Measurements from ENCODE around the gene PGA4.

PGA4 gene

GRCh38 chr11:61278001-61278470 is 55.9 kb downstream of the PGA4 start:
- ChIA-PET POLR2A (no interaction called here), CTCF (interaction anchor here (1.1 kb wide), 1 partner anchor 25 kb away, joined by 4 read pairs; no protein-coding TSS in a partner anchor)
- DNase-seq (ENCODE audit: extremely low spot score) = no peak
- TF ChIP-seq CTCF (IDR thresholded peaks at IDR 0.05; ENCODE audit: control extremely low read depth, extremely low read depth, low read depth, missing control alignments) = no peak

- TF ChIP-seq CTCF (IDR thresholded peaks at IDR 0.05; ENCODE audit: control extremely low read depth, extremely low read depth, low read depth, missing control alignments) = no peak
- ChIA-PET POLR2A (no interaction called here), CTCF (interaction anchor here (1.3 kb wide), 1 partner anchor 123 kb away, joined by 3 read pairs; no protein-coding TSS in a partner anchor)
- DNase-seq (ENCODE audit: extremely low spot score) = no peak
These were observed 58.0 kb downstream of the PGA4 start for GRCh38 chr11:61279934-61280659.

- TF ChIP-seq CTCF (IDR thresholded peaks at IDR 0.05; ENCODE audit: control extremely low read depth, extremely low read depth, low read depth, missing control alignments) = no peak
- CTCF ChIA-PET = interaction anchor here (1.3 to 1.7 kb wide), 2 partner anchors 27 to 122 kb away, joined by 3 to 9 read pairs; no protein-coding TSS in a partner anchor
- DNase-seq (ENCODE audit: extremely low spot score) = no peak
- POLR2A ChIA-PET = no interaction called here
These were observed 58.9 kb downstream of the PGA4 start for GRCh38 chr11:61280883-61281580.
